ENCODE results near the gene PPIL1.

DNA sequence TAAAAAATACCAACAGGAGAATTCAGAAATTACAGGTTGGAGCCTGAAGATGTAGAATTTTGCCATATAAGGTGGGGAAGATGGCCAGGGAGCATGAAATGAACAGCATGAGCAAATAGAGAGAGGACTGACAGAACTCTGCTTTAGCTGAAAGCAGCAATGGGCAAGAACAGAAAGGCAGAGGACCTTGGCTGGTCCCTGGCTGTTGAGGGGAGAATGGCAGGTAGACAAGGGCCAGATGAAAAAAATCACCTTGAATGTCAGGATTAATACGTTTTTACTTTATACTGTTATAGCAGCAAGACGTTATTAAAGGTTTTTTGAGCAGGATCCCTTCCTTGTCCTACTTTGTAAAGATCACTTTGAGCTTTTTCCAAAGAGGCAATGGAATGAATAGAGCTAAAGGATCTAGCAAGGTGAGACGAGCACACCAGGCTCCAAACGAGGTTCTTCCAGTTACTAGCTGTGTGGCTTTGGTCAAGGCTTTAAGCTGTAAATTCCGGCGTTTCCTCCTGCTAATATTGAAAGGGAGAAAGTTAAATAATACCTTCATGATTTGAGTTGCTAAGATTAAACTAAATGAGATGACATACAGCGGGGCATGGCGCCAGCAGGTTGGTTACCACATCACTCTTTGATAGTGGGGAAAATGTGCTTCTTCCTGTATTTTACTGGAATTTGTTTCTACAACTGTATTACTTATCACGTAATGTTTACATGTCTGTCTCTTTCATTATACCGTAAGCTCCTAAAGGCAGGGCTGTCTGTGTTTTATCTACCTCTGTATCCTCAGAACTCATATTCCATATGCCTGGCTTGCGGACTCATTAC is 776 bp downstream of the PPIL1 start:
- TF ChIP-seq, protein P1, sequence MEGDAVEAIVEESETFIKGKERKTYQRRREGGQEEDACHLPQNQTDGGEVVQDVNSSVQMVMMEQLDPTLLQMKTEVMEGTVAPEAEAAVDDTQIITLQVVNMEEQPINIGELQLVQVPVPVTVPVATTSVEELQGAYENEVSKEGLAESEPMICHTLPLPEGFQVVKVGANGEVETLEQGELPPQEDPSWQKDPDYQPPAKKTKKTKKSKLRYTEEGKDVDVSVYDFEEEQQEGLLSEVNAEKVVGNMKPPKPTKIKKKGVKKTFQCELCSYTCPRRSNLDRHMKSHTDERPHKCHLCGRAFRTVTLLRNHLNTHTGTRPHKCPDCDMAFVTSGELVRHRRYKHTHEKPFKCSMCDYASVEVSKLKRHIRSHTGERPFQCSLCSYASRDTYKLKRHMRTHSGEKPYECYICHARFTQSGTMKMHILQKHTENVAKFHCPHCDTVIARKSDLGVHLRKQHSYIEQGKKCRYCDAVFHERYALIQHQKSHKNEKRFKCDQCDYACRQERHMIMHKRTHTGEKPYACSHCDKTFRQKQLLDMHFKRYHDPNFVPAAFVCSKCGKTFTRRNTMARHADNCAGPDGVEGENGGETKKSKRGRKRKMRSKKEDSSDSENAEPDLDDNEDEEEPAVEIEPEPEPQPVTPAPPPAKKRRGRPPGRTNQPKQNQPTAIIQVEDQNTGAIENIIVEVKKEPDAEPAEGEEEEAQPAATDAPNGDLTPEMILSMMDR (IDR thresholded peaks at IDR 0.05): no peak
- no peak for TF ChIP-seq ZNF671 (CRISPR knock-in tag; IDR thresholded peaks at IDR 0.05)
- no peak for TF ChIP-seq ZBTB21 (CRISPR knock-in tag; IDR thresholded peaks at IDR 0.05; ENCODE audit: borderline replicate concordance)
- no peak for TF ChIP-seq FOXJ3 (CRISPR knock-in tag; IDR thresholded peaks at IDR 0.05; ENCODE audit: borderline replicate concordance)
- TF ChIP-seq MXD4 (CRISPR knock-in tag; IDR thresholded peaks at IDR 0.05; ENCODE audit: borderline replicate concordance): no peak
- TF ChIP-seq, protein P2, sequence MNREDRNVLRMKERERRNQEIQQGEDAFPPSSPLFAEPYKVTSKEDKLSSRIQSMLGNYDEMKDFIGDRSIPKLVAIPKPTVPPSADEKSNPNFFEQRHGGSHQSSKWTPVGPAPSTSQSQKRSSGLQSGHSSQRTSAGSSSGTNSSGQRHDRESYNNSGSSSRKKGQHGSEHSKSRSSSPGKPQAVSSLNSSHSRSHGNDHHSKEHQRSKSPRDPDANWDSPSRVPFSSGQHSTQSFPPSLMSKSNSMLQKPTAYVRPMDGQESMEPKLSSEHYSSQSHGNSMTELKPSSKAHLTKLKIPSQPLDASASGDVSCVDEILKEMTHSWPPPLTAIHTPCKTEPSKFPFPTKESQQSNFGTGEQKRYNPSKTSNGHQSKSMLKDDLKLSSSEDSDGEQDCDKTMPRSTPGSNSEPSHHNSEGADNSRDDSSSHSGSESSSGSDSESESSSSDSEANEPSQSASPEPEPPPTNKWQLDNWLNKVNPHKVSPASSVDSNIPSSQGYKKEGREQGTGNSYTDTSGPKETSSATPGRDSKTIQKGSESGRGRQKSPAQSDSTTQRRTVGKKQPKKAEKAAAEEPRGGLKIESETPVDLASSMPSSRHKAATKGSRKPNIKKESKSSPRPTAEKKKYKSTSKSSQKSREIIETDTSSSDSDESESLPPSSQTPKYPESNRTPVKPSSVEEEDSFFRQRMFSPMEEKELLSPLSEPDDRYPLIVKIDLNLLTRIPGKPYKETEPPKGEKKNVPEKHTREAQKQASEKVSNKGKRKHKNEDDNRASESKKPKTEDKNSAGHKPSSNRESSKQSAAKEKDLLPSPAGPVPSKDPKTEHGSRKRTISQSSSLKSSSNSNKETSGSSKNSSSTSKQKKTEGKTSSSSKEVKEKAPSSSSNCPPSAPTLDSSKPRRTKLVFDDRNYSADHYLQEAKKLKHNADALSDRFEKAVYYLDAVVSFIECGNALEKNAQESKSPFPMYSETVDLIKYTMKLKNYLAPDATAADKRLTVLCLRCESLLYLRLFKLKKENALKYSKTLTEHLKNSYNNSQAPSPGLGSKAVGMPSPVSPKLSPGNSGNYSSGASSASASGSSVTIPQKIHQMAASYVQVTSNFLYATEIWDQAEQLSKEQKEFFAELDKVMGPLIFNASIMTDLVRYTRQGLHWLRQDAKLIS (CRISPR knock-in tag; IDR thresholded peaks at IDR 0.05; ENCODE audit: borderline replicate concordance): no peak
- TF ChIP-seq, protein P3, sequence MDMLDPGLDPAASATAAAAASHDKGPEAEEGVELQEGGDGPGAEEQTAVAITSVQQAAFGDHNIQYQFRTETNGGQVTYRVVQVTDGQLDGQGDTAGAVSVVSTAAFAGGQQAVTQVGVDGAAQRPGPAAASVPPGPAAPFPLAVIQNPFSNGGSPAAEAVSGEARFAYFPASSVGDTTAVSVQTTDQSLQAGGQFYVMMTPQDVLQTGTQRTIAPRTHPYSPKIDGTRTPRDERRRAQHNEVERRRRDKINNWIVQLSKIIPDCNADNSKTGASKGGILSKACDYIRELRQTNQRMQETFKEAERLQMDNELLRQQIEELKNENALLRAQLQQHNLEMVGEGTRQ (CRISPR knock-in tag; IDR thresholded peaks at IDR 0.05): no peak
- TF ChIP-seq, protein P4, sequence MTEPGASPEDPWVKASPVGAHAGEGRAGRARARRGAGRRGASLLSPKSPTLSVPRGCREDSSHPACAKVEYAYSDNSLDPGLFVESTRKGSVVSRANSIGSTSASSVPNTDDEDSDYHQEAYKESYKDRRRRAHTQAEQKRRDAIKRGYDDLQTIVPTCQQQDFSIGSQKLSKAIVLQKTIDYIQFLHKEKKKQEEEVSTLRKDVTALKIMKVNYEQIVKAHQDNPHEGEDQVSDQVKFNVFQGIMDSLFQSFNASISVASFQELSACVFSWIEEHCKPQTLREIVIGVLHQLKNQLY (CRISPR knock-in tag; IDR thresholded peaks at IDR 0.05): no peak
- TF ChIP-seq TEAD1 (CRISPR knock-in tag; IDR thresholded peaks at IDR 0.05): no peak
- TF ChIP-seq FOXK1 (CRISPR knock-in tag; IDR thresholded peaks at IDR 0.05): no peak
- TF ChIP-seq, protein P5, sequence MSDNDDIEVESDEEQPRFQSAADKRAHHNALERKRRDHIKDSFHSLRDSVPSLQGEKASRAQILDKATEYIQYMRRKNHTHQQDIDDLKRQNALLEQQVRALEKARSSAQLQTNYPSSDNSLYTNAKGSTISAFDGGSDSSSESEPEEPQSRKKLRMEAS (CRISPR knock-in tag; IDR thresholded peaks at IDR 0.05): no peak
- TF ChIP-seq, protein P6, sequence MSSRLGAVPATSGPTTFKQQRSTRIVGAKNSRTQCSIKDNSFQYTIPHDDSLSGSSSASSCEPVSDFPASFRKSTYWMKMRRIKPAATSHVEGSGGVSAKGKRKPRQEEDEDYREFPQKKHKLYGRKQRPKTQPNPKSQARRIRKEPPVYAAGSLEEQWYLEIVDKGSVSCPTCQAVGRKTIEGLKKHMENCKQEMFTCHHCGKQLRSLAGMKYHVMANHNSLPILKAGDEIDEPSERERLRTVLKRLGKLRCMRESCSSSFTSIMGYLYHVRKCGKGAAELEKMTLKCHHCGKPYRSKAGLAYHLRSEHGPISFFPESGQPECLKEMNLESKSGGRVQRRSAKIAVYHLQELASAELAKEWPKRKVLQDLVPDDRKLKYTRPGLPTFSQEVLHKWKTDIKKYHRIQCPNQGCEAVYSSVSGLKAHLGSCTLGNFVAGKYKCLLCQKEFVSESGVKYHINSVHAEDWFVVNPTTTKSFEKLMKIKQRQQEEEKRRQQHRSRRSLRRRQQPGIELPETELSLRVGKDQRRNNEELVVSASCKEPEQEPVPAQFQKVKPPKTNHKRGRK (CRISPR knock-in tag; IDR thresholded peaks at IDR 0.05; ENCODE audit: borderline replicate concordance): no peak
- no peak for TF ChIP-seq JUN (CRISPR knock-in tag; IDR thresholded peaks at IDR 0.05)
